ENCODE measurements around the gene AKAP12. TPM values are rescaled to one million over a fixed set of nuclear protein-coding genes. Genes with fewer than 3 reads are reported as not detected.

AKAP12 gene
- total and polyA plus RNA-seq, 7 donors: 2.5 to 13.1 (median 7.5) TPM

- Histone ChIP-seq H3K9me3 (no peaks in the 10 kb centered on the region), H3K27ac (no peak overlapping the region), H3K4me3 (no peak overlapping the region), H3K36me3 (ENCODE audit: insufficient read depth in 1 of 2, low read depth in 1 of 2) (no peaks in the 10 kb centered on the region), H3K4me1 (peaks cover 5% of the 10 kb centered on the region), H3K27me3 (ENCODE audit: insufficient read depth in 3 of 3, low read length in 2 of 3) (peaks cover 0 to 47% (median 6%) of the 10 kb centered on the region in 3 donors)
- ATAC-seq (no peak), DNase-seq (no peak)
- TF ChIP-seq CTCF (IDR thresholded peaks at IDR 0.05): no peak
- intact Hi-C loops (cut with DNase I): loop anchor here in 1 of 2 donors (10.0 kb wide), 1 partner anchor 229 kb away; no protein-coding TSS in a partner anchor
- 79 to 83% (median 81%) methylated on average over 5 of the region's 5 CpGs for WGBS, 3 donors
Measured at GRCh38 chr6:151243481-151243880, 3.7 kb downstream of the AKAP12 start.

GRCh38 chr6:151247490-151247889 is 7.7 kb downstream of the AKAP12 start:
- intact Hi-C loops (cut with DNase I): loop anchor here in 1 of 2 donors (10.0 kb wide), 1 partner anchor 233 kb away; no protein-coding TSS in a partner anchor
- ATAC-seq: no peak
- Histone ChIP-seq H3K36me3 (ENCODE audit: insufficient read depth in 1 of 2, low read depth in 1 of 2) (no peaks in the 10 kb centered on the region), H3K27ac (no peak overlapping the region), H3K4me1 (no peaks in the 10 kb centered on the region), H3K4me3 (no peak overlapping the region), H3K9me3 (no peaks in the 10 kb centered on the region), H3K27me3 (ENCODE audit: insufficient read depth in 3 of 3, low read length in 2 of 3) (peaks cover 0 to 11% (median 0%) of the 10 kb centered on the region in 3 donors)
- no peak for DNase-seq
- 32 to 52% (median 33%) methylated on average over 6 of the region's 6 CpGs for WGBS, 3 donors
- TF ChIP-seq CTCF (IDR thresholded peaks at IDR 0.05): no peak

- intact Hi-C loops (cut with DNase I): loop anchor here in 1 of 2 donors (10.0 kb wide), 1 partner anchor 233 kb away; no protein-coding TSS in a partner anchor
- Histone ChIP-seq H3K27ac (no peak overlapping the region), H3K4me3 (no peak overlapping the region), H3K4me1 (no peaks in the 10 kb centered on the region), H3K9me3 (no peaks in the 10 kb centered on the region), H3K36me3 (ENCODE audit: insufficient read depth in 1 of 2, low read depth in 1 of 2) (no peaks in the 10 kb centered on the region), H3K27me3 (ENCODE audit: insufficient read depth in 3 of 3, low read length in 2 of 3) (peaks cover 0 to 5% (median 0%) of the 10 kb centered on the region in 3 donors)
- TF ChIP-seq CTCF (IDR thresholded peaks at IDR 0.05): no peak
- DNase-seq: no peak
- no peak for ATAC-seq
- WGBS, 3 donors: 95 to 97% (median 96%) methylated on average over 3 of the region's 3 CpGs
Measured at GRCh38 chr6:151248295-151248694, 8.5 kb downstream of the AKAP12 start.

GRCh38 chr6:151252634-151253033 is 12.9 kb downstream of the AKAP12 start:
- H3K36me3 ChIP-seq (ENCODE audit: insufficient read depth in 1 of 2, low read depth in 1 of 2): no peaks in the 10 kb centered on the region
- no peak overlapping the region for H3K27ac ChIP-seq

More at GRCh38 chr6:151252634-151253033, 12.9 kb downstream of the AKAP12 start:
- Histone ChIP-seq H3K9me3 (no peaks in the 10 kb centered on the region), H3K4me3 (no peak overlapping the region), H3K4me1 (no peaks in the 10 kb centered on the region), H3K27me3 (ENCODE audit: insufficient read depth in 3 of 3, low read length in 2 of 3) (no peaks in the 10 kb centered on the region)
- no peak for ATAC-seq
- WGBS, 3 donors: 60 to 61% (median 61%) methylated on average over 6 of the region's 6 CpGs
- intact Hi-C loops (cut with DNase I): no loop called here
- TF ChIP-seq CTCF (IDR thresholded peaks at IDR 0.05): no peak
- DNase-seq: no peak
